ENCODE results near the gene DPH7. TPM values are rescaled to one million over a fixed set of nuclear protein-coding genes. Genes with fewer than 3 reads are reported as not detected.
A peak's percentile ranks its signal among the peaks of the same experiment; 100 is the strongest.
"Not testable (repeated sequence)": the region's sequence is repeated elsewhere in the genome, so short reads cannot be mapped to it uniquely, and the experiment has no call there.

DPH7 gene
- total RNA-seq, 1 experiment from 2014 or later: 43.9 TPM

DNA sequence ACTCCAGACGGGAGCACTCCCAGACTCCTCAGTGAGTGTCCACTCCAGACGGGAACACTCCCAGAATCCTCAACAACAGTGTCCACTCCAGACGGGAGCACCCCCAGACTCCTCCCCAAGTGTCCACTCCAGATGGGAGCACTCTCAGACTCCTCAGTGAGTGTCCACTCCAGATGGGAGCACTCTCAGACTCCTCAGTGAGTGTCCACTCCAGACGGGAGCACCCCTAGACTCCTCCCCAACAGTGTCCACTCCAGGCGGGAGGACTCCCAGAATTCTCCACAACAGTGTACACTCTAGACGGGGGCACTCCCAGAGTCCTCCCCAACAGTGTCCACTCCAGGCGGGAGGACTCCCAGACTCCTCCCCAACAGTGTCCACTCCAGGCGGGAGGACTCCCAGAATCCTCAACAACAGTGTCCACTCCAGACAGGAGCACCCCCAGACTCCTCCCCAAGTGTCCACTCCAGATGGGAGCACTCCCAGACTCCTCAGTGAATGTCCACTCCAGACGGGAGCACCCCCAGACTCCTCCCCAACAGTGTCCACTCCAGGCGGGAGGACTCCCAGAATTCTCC, 45.7 kb downstream of the DPH7 start:
- peaks cover 11% of the 10 kb centered on the region for H3K9me3 Mint-ChIP-seq
- H3K4me1 Mint-ChIP-seq; H3K36me3 Mint-ChIP-seq; DNase-seq (ENCODE audit: low spot score); CTCF ChIA-PET; H3K4me3 Mint-ChIP-seq; H3K27ac Mint-ChIP-seq; H3K27me3 Mint-ChIP-seq (ENCODE audit: low read depth); POLR2A ChIA-PET; ATAC-seq: not testable (repeated sequence)
- peak; percentile 92 for TF ChIP-seq ZNF263 (CRISPR knock-in tag; IDR thresholded peaks at IDR 0.05; ENCODE audit: low read depth)

DNA sequence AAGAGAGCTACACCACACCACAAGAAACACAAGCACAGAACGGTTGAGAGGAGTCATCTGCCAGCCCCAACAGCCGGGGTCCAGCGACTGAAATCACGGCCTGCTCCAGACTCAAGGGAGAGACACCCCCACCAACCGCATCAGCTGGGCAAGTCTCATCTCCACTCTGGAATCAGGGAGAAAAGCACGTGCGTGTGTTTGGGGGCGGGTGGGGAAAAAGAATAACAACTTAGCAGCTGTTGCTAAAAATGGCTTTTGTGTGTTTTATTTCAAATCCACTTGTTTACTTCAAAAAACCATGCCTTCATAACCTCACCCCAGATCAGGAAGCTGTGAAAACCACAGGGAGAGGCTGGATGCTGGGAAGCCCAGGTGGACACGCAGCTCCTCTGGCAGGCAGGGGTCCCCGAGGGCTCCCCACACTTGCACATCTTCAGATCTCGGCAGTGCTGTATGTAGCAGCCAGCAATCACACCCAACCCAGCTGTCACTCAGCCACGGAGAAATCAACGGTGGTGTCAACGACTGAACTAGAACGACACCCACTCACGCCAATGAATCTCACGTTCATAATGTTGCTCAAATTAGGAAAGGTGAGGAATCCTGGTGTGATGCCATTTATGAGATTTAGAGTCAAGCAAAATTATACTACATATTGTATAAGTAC, 47.5 kb downstream of the DPH7 start:
- TF ChIP-seq ZNF263 (CRISPR knock-in tag; IDR thresholded peaks at IDR 0.05; ENCODE audit: low read depth): no peak
- Mint-ChIP-seq H3K27me3 (ENCODE audit: low read depth) (peaks cover 7% of the 10 kb centered on the region; the same call in 1 of the 2 replicates), H3K36me3 (peaks cover 5% of the 10 kb centered on the region), H3K4me3 (no peak overlapping the region), H3K9me3 (peaks cover 11% of the 10 kb centered on the region), H3K4me1 (peaks cover 6% of the 10 kb centered on the region), H3K27ac (peak overlapping the region; percentile 29; the same call in 1 of the 2 replicates)
- no peak for ATAC-seq
- POLR2A ChIA-PET: no interaction called here
- DNase-seq (ENCODE audit: low spot score): no peak
- CTCF ChIA-PET: interaction anchor here (1.7 kb wide), 1 partner anchor 14 kb away, joined by 6 read pairs; no protein-coding TSS in a partner anchor

DNA sequence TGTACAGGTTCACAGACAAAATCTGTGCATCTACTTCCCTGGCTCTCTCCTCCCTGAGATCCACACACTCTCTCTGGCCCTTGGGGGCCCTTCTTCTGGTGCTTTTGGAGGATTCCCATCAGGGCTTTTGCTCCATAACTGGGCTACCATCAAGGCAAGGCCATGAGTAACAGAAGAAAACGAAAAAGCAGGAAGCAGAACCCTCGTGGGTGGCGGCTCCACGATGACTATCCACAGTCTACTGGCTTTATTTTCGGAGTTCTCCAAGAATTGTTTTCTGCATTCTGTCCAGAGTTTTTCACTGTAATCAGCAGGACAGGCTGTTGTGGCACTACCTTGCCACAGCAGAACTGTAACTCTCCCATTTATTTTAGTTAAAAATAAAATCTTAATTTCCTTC, 48.4 kb downstream of the DPH7 start:
- ChIA-PET CTCF (no interaction called here), POLR2A (no interaction called here)
- ATAC-seq: no peak
- Mint-ChIP-seq H3K4me1 (peaks cover 6% of the 10 kb centered on the region), H3K36me3 (peaks cover 5% of the 10 kb centered on the region), H3K27me3 (ENCODE audit: low read depth) (peaks cover 7% of the 10 kb centered on the region; the same call in 1 of the 2 replicates), H3K27ac (no peak overlapping the region), H3K9me3 (peaks cover 11% of the 10 kb centered on the region), H3K4me3 (no peak overlapping the region)
- no peak for DNase-seq (ENCODE audit: low spot score)
- no peak for TF ChIP-seq GTF2I (CRISPR knock-in tag; conservative IDR thresholded peaks at IDR 0.05)
- TF ChIP-seq GABPB1 (CRISPR knock-in tag; IDR thresholded peaks at IDR 0.05): no peak
- no peak for TF ChIP-seq ETV6 (CRISPR knock-in tag; IDR thresholded peaks at IDR 0.05)
- TF ChIP-seq ZNF416 (CRISPR knock-in tag; IDR thresholded peaks at IDR 0.05): no peak
- no peak for TF ChIP-seq ATF1 (CRISPR knock-in tag; IDR thresholded peaks at IDR 0.05)
- TF ChIP-seq ELF4 (CRISPR knock-in tag; IDR thresholded peaks at IDR 0.05; ENCODE audit: low read depth): no peak
- no peak for TF ChIP-seq NR1H2 (CRISPR knock-in tag; IDR thresholded peaks at IDR 0.05)
- TF ChIP-seq, protein P1, sequence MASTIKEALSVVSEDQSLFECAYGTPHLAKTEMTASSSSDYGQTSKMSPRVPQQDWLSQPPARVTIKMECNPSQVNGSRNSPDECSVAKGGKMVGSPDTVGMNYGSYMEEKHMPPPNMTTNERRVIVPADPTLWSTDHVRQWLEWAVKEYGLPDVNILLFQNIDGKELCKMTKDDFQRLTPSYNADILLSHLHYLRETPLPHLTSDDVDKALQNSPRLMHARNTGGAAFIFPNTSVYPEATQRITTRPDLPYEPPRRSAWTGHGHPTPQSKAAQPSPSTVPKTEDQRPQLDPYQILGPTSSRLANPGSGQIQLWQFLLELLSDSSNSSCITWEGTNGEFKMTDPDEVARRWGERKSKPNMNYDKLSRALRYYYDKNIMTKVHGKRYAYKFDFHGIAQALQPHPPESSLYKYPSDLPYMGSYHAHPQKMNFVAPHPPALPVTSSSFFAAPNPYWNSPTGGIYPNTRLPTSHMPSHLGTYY (CRISPR knock-in tag; IDR thresholded peaks at IDR 0.05): no peak
- TF ChIP-seq, protein P2, sequence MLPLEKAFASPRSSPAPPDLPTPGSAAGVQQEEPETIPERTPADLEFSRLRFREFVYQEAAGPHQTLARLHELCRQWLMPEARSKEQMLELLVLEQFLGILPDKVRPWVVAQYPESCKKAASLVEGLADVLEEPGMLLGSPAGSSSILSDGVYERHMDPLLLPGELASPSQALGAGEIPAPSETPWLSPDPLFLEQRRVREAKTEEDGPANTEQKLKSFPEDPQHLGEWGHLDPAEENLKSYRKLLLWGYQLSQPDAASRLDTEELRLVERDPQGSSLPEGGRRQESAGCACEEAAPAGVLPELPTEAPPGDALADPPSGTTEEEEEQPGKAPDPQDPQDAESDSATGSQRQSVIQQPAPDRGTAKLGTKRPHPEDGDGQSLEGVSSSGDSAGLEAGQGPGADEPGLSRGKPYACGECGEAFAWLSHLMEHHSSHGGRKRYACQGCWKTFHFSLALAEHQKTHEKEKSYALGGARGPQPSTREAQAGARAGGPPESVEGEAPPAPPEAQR (CRISPR knock-in tag; IDR thresholded peaks at IDR 0.05): no peak
- TF ChIP-seq JUN (CRISPR knock-in tag; IDR thresholded peaks at IDR 0.05): no peak
- TF ChIP-seq, protein P3, sequence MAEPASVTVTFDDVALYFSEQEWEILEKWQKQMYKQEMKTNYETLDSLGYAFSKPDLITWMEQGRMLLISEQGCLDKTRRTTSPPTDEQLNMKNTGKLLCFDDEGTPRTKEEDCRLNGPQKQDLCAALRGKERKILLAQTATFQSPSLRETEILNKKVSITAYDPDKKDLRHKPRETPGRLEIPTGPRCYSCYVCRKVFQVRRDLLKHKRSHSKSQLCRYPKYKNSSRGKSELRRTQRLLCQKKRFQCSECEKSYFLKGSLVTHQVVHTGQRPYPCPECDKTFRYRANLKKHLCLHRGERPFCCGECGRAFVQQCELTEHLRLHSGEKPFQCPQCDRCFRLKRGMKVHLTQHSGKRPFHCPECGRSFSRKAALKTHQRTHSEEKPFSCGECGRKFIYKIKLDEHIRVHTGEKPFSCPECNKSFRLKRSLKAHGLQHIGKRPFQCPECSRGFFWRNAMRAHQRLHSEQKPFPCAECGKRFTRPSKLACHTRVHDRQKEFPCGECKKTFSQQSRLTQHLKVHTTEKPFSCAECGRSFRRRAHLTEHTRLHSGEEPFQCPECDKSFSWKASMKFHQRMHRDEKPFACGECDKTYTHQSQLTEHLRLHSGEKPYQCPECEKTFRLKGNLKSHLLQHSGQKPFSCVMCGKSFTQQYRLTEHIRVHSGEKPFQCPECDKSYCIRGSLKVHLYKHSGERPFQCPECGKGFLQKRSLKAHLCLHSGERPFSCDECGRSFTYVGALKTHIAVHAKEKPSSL (CRISPR knock-in tag; conservative IDR thresholded peaks at IDR 0.05): no peak
- TF ChIP-seq NFE2L1 (CRISPR knock-in tag; IDR thresholded peaks at IDR 0.05): no peak
- TF ChIP-seq TP53 (CRISPR knock-in tag; IDR thresholded peaks at IDR 0.05): no peak
- TF ChIP-seq FOXJ3 (CRISPR knock-in tag; IDR thresholded peaks at IDR 0.05; ENCODE audit: borderline replicate concordance): no peak
- TF ChIP-seq, protein P4, sequence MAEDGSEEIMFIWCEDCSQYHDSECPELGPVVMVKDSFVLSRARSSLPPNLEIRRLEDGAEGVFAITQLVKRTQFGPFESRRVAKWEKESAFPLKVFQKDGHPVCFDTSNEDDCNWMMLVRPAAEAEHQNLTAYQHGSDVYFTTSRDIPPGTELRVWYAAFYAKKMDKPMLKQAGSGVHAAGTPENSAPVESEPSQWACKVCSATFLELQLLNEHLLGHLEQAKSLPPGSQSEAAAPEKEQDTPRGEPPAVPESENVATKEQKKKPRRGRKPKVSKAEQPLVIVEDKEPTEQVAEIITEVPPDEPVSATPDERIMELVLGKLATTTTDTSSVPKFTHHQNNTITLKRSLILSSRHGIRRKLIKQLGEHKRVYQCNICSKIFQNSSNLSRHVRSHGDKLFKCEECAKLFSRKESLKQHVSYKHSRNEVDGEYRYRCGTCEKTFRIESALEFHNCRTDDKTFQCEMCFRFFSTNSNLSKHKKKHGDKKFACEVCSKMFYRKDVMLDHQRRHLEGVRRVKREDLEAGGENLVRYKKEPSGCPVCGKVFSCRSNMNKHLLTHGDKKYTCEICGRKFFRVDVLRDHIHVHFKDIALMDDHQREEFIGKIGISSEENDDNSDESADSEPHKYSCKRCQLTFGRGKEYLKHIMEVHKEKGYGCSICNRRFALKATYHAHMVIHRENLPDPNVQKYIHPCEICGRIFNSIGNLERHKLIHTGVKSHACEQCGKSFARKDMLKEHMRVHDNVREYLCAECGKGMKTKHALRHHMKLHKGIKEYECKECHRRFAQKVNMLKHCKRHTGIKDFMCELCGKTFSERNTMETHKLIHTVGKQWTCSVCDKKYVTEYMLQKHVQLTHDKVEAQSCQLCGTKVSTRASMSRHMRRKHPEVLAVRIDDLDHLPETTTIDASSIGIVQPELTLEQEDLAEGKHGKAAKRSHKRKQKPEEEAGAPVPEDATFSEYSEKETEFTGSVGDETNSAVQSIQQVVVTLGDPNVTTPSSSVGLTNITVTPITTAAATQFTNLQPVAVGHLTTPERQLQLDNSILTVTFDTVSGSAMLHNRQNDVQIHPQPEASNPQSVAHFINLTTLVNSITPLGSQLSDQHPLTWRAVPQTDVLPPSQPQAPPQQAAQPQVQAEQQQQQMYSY (CRISPR knock-in tag; IDR thresholded peaks at IDR 0.05): no peak
- TF ChIP-seq, protein P5, sequence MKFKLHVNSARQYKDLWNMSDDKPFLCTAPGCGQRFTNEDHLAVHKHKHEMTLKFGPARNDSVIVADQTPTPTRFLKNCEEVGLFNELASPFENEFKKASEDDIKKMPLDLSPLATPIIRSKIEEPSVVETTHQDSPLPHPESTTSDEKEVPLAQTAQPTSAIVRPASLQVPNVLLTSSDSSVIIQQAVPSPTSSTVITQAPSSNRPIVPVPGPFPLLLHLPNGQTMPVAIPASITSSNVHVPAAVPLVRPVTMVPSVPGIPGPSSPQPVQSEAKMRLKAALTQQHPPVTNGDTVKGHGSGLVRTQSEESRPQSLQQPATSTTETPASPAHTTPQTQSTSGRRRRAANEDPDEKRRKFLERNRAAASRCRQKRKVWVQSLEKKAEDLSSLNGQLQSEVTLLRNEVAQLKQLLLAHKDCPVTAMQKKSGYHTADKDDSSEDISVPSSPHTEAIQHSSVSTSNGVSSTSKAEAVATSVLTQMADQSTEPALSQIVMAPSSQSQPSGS (CRISPR knock-in tag; IDR thresholded peaks at IDR 0.05; ENCODE audit: borderline replicate concordance, low read depth): no peak
- TF ChIP-seq ZNF396 (CRISPR knock-in tag; IDR thresholded peaks at IDR 0.05; ENCODE audit: borderline replicate concordance): no peak
- TF ChIP-seq MXD4 (CRISPR knock-in tag; IDR thresholded peaks at IDR 0.05; ENCODE audit: borderline replicate concordance): no peak
- TF ChIP-seq, protein P6, sequence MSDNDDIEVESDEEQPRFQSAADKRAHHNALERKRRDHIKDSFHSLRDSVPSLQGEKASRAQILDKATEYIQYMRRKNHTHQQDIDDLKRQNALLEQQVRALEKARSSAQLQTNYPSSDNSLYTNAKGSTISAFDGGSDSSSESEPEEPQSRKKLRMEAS (CRISPR knock-in tag; IDR thresholded peaks at IDR 0.05): no peak
